KOPT-K1 (cell line): ENCODE results near the gene MPRIP.

Experiments
- H3K27ac ChIP-seq: fragments of 200-600 bp; sonication (generic); 2 replicates; pipeline ENCODE4 v1.5.1; 2016; ENCODE audit warnings: antibody characterized with exemption, mild to moderate bottlenecking, low read depth, low read length; ENCODE audit not compliant: poor library complexity, severe bottlenecking
- H3K36me3 ChIP-seq: fragments of 200-600 bp; sonication (generic); 2 replicates; pipeline ENCODE4 v1.5.1; 2017; ENCODE audit warnings: antibody characterized with exemption, mild to moderate bottlenecking, low read length, moderate library complexity; ENCODE audit not compliant: insufficient read depth
- H3K9me3 ChIP-seq: fragments of 200-600 bp; sonication (generic); 2 replicates; pipeline ENCODE4 v1.5.1; 2017; ENCODE audit warnings: antibody characterized with exemption, low read length, mild to moderate bottlenecking; ENCODE audit not compliant: insufficient read depth, poor library complexity, severe bottlenecking

MPRIP gene

DNA sequence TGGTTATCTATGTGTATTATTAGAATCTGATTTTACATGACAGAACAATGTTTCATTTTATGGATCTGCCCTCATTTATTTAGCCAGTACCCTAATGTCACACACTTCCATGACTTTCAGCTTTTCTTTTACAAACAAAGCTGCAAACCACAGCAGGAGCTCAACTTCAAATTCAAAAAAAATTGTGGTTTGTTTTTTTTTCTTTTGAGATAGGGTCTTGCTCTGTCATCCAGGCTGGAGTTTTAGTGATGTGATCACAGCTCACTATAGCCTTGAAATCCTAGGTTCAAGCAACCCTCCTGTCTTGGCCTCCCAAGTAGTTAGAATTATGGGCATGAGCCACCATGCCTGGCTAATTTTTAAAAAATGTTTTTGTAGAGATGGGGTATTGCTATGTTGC lies 8.2 kb upstream of the MPRIP start:
- no peaks in the 10 kb centered on the region for H3K9me3 ChIP-seq
- no peaks in the 10 kb centered on the region for H3K36me3 ChIP-seq
- H3K27ac ChIP-seq = no peak overlapping the region

GRCh38 chr17:17034496-17035075 lies 7.7 kb upstream of the MPRIP start:
- Histone ChIP-seq H3K36me3 (no peaks in the 10 kb centered on the region), H3K27ac (no peak overlapping the region), H3K9me3 (no peaks in the 10 kb centered on the region)

DNA sequence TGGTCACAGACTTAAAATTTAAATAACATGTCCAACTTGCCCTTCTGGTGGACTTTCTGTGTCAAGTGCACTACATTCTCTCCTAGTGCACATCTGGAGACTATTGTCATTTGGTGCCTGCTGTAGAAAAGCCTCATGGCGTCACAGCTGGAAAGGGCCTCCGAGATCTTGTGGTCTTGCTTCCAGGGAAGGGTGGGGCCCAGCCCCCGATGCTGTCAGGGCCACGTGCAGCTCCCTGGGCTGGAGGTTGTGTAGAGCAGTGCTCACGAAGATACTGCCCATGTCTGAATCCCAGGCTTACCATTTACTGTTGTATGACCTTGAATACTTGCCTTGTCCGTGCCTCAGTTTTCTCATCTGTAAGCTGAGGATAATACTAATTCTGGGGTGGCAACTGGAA lies 6.8 kb upstream of the MPRIP start:
- H3K36me3 ChIP-seq = no peaks in the 10 kb centered on the region
- no peak overlapping the region for H3K27ac ChIP-seq
- no peaks in the 10 kb centered on the region for H3K9me3 ChIP-seq

- H3K36me3 ChIP-seq = no peaks in the 10 kb centered on the region
- H3K27ac ChIP-seq = no peak overlapping the region
- H3K9me3 ChIP-seq = no peaks in the 10 kb centered on the region
Observed at GRCh38 chr17:17035920-17036523, 6.2 kb upstream of the MPRIP start.

DNA sequence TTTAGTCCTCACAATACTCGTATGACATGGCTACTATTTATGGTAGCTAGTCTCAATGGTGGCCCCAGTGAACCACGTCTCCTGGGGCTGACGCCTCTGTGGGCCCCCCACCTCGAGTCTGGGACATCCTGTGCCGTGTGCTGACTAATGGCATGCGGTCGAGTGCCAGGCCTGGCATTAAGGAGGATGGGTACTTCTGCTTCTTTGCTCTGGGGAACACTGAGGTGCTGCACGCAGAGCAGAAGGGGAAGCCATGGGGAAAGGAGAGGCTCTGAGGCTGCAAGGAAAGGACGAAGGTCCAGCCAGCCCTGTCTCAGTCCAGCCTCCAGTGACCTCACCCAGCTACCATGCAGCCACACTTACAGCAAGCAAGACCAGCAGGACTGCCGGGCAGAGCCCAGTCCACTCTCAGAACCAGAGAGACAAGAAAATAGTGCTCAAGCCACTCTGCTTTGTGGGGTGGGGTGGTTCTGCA lies 5.7 kb upstream of the MPRIP start:
- Histone ChIP-seq H3K9me3 (no peaks in the 10 kb centered on the region), H3K27ac (no peak overlapping the region), H3K36me3 (no peaks in the 10 kb centered on the region)

GRCh38 chr17:17039911-17040310 lies 2.3 kb upstream of the MPRIP start:
- H3K36me3 ChIP-seq = no peaks in the 10 kb centered on the region
- H3K27ac ChIP-seq = no peak overlapping the region
- no peaks in the 10 kb centered on the region for H3K9me3 ChIP-seq

- Histone ChIP-seq H3K27ac (no peak overlapping the region), H3K9me3 (no peaks in the 10 kb centered on the region), H3K36me3 (peaks cover 2% of the 10 kb centered on the region; the same call in 1 of the 2 replicates)
Observed at GRCh38 chr17:17041018-17041521, 1.2 kb upstream of the MPRIP start.

DNA sequence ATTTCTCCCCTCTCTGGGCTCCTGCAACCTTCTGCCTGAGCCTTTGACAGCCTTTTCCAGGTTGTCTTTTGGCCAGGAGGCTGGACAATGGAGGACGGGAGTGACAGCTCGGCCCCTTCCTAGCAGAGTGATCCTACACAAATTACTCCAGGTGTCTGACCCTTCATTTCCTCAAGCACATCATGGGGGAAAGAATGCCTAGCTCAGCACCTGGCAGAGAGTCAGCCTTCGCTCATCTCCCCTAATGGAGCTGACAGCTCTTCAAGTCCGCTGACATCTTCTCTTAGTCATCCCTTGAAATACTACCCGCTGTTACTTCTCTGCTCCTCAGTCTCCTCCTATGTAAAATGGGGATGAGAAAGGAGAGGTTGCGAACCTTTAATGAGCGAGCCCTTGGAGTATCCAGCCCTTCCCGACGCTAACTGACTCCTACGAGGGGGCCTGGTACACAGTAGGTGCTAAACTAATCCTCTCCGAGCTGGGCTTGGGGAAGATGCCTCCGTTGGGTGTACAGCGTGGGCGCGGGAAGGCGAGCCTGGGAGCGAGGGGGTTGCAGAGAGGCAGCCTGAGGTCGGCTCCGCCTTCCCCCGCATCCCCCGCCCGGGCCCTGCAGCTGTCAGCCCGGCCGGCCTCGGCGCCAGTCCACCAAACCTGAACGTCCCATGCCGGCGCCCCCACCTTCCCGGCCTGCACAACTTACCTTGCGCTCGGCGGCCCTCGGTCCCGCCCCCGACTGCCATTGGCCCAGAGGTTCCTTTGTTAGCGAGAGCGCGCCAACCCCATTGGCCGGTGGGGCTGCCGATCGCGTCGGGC lies 480 bp upstream of the MPRIP start:
- Histone ChIP-seq H3K9me3 (no peaks in the 10 kb centered on the region), H3K27ac (peak overlapping the region; percentile 58), H3K36me3 (peaks cover 5% of the 10 kb centered on the region; the same call in 1 of the 2 replicates)

DNA sequence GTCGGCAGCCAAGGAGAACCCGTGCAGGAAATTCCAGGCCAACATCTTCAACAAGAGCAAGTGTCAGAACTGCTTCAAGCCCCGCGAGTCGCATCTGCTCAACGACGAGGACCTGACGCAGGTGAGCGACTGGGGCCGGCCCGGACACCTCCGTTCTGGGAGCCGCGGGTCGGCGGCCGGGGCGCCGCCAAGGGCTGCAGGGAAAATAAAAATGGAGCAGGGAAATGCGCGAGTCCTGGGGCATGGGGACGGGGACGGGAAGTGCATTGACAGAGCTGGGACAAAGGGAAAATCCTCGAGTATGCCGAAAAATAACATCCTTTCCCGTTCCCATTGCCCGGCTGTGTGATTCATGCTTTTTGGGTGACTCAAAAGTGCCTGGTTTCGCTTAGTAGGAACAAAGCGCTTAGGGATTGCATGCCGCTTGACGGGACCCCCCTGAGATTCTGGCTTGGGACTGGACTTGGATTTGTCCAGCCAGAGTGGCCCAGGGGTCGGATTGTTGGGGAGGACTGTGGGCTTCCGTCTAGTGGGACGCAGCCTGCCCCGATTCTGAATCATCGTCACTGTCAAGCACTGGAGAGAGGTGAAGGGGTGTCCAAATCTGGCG lies 699 bp downstream of the MPRIP start:
- Histone ChIP-seq H3K36me3 (peaks cover 5% of the 10 kb centered on the region; the same call in 1 of the 2 replicates), H3K9me3 (no peaks in the 10 kb centered on the region), H3K27ac (peak overlapping the region; percentile 62)

GRCh38 chr17:17043461-17044271 lies 1.4 kb downstream of the MPRIP start:
- Histone ChIP-seq H3K36me3 (peaks cover 5% of the 10 kb centered on the region; the same call in 1 of the 2 replicates), H3K9me3 (no peaks in the 10 kb centered on the region), H3K27ac (peak overlapping the region; percentile 62)

DNA sequence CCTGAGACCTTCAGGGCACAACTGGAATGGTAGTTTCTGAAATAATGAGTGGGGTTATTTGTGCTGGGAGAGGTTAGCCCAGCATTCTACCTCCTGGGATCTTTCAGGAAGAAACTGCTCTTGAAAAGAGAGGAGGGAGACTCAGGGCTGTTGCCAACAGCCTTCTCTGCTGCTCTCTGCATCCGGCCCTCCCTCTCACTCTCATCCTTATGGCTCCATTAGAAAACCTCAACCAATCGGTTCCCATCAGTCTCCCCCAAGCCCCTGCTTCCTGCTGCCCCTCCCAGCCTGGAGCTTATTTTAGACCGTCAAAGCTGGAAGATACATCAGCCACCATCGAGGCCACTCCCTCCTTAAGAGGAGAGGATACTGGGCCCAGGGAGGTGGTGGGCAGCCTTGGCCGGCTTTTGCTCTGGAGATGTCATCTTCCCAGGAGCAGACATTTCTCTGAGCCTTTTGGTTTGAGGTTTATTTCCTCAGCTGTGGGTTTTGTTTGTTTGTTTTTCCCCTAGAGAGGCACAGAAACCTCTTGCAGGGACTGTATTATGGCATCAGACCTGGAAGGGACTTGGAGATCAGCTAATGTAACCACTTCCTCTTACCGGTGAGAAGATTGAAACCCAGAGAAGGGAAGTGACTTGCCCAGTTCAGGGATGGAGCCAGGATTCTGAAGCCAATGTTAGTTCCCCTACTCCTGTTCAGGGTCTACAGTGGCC lies 2.7 kb downstream of the MPRIP start:
- H3K27ac ChIP-seq = peak overlapping the region; percentile 62
- no peaks in the 10 kb centered on the region for H3K9me3 ChIP-seq
- peaks cover 5% of the 10 kb centered on the region; the same call in 1 of the 2 replicates for H3K36me3 ChIP-seq

DNA sequence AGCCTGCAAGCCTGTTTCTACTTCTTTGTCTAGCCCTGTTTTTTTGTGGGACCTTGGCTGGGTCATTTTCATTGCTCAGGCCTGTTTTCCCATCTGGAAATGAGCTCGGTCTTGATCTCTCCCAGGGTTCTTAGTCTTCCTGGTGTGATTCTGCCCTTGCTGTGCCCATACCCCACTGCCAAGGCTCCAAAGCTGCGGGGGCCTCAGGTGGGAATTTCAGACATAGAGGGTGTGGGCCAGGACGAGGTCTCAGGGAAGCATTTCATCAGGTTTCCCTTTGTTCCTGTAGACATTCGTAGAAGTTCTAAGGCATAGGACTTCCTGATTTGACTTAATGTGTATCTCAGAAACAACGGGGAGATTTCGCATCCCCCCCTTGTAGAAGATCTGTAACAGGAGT lies 5.8 kb downstream of the MPRIP start:
- peaks cover 5% of the 10 kb centered on the region; the same call in 1 of the 2 replicates for H3K36me3 ChIP-seq
- H3K9me3 ChIP-seq = no peaks in the 10 kb centered on the region
- no peak overlapping the region for H3K27ac ChIP-seq

GRCh38 chr17:17050346-17051345 lies 8.4 kb downstream of the MPRIP start:
- H3K27ac ChIP-seq = peak overlapping the region; percentile 31
- H3K36me3 ChIP-seq = peaks cover 8% of the 10 kb centered on the region; the same call in 1 of the 2 replicates
- no peaks in the 10 kb centered on the region for H3K9me3 ChIP-seq
